SK-N-SH (cell line): ENCODE data around the gene CYP26B1. TPM values are rescaled to one million over a fixed set of nuclear protein-coding genes. Genes with fewer than 3 reads are reported as not detected.

Experiments used
- CTCF ChIA-PET: fragments of 300-600, 350-600 bp; formaldehyde crosslinking; extraction: SDS; loops from one replicate; lab custom pipeline; 2021; lab: Yijun Ruan, JAX
- POLR2A ChIA-PET: fragments of 350-600 bp; sonication (Branson Sonifier 250); formaldehyde crosslinking; extraction: SDS; loops from one replicate; lab custom pipeline; 2020; ENCODE audit warnings: antibody characterized with exemption, inconsistent platforms; lab: Yijun Ruan, JAX
- DNase-seq: peaks from one replicate; pipeline ENCODE4 v3.0.0; 2012
- H2AFZ ChIP-seq: fragments of 200-600 bp; sonication (generic); 2 replicates; pipeline ENCODE4 v1.8.1; 2016; ENCODE audit warnings: antibody characterized with exemption, mild to moderate bottlenecking, low read depth
- H3F3A ChIP-seq: fragments of 200-600 bp; sonication (generic); replicated peaks from 2 replicates; pipeline ENCODE3; 2016; ENCODE audit warnings: antibody characterized with exemption, mild to moderate bottlenecking; ENCODE audit not compliant: insufficient read depth
- H3K27ac ChIP-seq, 2 experiments: fragments of 200-500 bp in 1 of 2; fragments of 200-600 bp in 1 of 2; sonication (Bioruptor generic) in 1 of 2; sonication (generic), shearing (Covaris generic) in 1 of 2; 2 replicates each; pipeline versions ENCODE4 v1.5.1 to v1.6.1; 2014 to 2016; ENCODE audit warnings: low read depth in 2 of 2, inconsistent platforms in 1 of 2, low read length in 1 of 2, mild to moderate bottlenecking in 1 of 2, mixed read lengths in 1 of 2
- H3K27me3 ChIP-seq: fragments of 200-600 bp; sonication (generic), shearing (Covaris generic); 2 replicates; pipeline ENCODE4 v1.6.1; 2016; ENCODE audit warnings: mixed run types; ENCODE audit not compliant: insufficient read depth
- H3K36me3 ChIP-seq, 2 experiments: fragments of 200-500 bp in 1 of 2; fragments of 200-600 bp in 1 of 2; sonication (Bioruptor generic) in 1 of 2; sonication (generic) in 1 of 2; replicated peaks in 1 of 2; 2 replicates each; pipeline versions ENCODE3 to v1.5.1; 2014 to 2016; ENCODE audit warnings: low read length in 1 of 2, mild to moderate bottlenecking in 1 of 2; ENCODE audit not compliant: insufficient read depth in 2 of 2, control insufficient read depth in 1 of 2
- H3K4me1 ChIP-seq, 2 experiments: fragments of 200-500 bp in 1 of 2; fragments of 200-600 bp in 1 of 2; sonication (Bioruptor generic) in 1 of 2; sonication (generic), shearing (Covaris generic) in 1 of 2; 2 replicates each; pipeline versions ENCODE4 v1.5.1 to v1.6.1; 2014 to 2016; ENCODE audit warnings: low read depth in 1 of 2, low read length in 1 of 2, mixed run types in 1 of 2; ENCODE audit not compliant: insufficient read depth in 2 of 2, control insufficient read depth in 1 of 2
- H3K4me2 ChIP-seq: fragments of 200-600 bp; sonication (generic), shearing (Covaris generic); 2 replicates; pipeline ENCODE4 v1.6.1; 2017; ENCODE audit warnings: mixed run types
- H3K4me3 ChIP-seq, 2 experiments: fragments of 200-500 bp in 1 of 2; fragments of 200-600 bp in 1 of 2; sonication (Bioruptor generic) in 1 of 2; sonication (generic), shearing (Covaris generic) in 1 of 2; 2 replicates each; pipeline versions ENCODE4 v1.5.1 to v1.8.1; 2014 to 2016; ENCODE audit warnings: low read depth in 2 of 2, inconsistent platforms in 1 of 2, low read length in 1 of 2, mild to moderate bottlenecking in 1 of 2, mixed read lengths in 1 of 2, moderate library complexity in 1 of 2
- H3K79me2 ChIP-seq: fragments of 200-600 bp; sonication (generic); 2 replicates; pipeline ENCODE4 v1.8.1; 2017; ENCODE audit warnings: mild to moderate bottlenecking; ENCODE audit not compliant: insufficient read depth
- H3K9ac ChIP-seq: fragments of 200-600 bp; sonication (generic); 2 replicates; pipeline ENCODE4 v1.6.1; 2017; ENCODE audit warnings: mixed run types
- H3K9me2 ChIP-seq: fragments of 200-600 bp; sonication (generic); 2 replicates; pipeline ENCODE4 v1.6.1; 2017; ENCODE audit warnings: mixed run types
- H3K9me3 ChIP-seq: fragments of 200-600 bp; sonication (generic); 2 replicates; pipeline ENCODE4 v1.6.1; 2017; ENCODE audit warnings: mixed run types, mild to moderate bottlenecking, moderate library complexity
- H4K20me1 ChIP-seq: fragments of 200-600 bp; sonication (generic); 2 replicates; pipeline ENCODE4 v1.6.1; 2017; ENCODE audit warnings: mild to moderate bottlenecking, mixed run types; ENCODE audit not compliant: insufficient read depth
- CHD2 ChIP-seq: fragments of 150-350 bp; IDR thresholded peaks from 2 replicates; pipeline ENCODE4 v1.6.1; 2018; ENCODE audit warnings: low read length; ENCODE audit not compliant: partially characterized antibody
- ELF1 ChIP-seq: IDR thresholded peaks from 2 replicates; pipeline ENCODE4 v1.4.0; 2012
- EP300 ChIP-seq, 2 experiments: IDR thresholded peaks; 2 replicates each; pipeline versions ENCODE4 v1.4.0 to v1.6.1; 2012; ENCODE audit warnings: borderline replicate concordance in 1 of 2, low read depth in 1 of 2, low read length in 1 of 2
- FOSL2 ChIP-seq: IDR thresholded peaks from 2 replicates; pipeline ENCODE4 v1.4.0; 2012; ENCODE audit warnings: low read depth, mild to moderate bottlenecking, moderate library complexity, borderline replicate concordance
- FOXM1 ChIP-seq: IDR thresholded peaks from 2 replicates; pipeline ENCODE4 v1.4.0; 2012; ENCODE audit warnings: low read depth, mild to moderate bottlenecking
- GATA2 ChIP-seq: sonication (generic); formaldehyde crosslinking; IDR thresholded peaks from 2 replicates; pipeline ENCODE4 v1.5.0; 2020; ENCODE audit warnings: mild to moderate bottlenecking, missing genetic modification reagents
- MAX ChIP-seq: IDR thresholded peaks from 2 replicates; pipeline ENCODE4 v1.4.0; 2012; ENCODE audit warnings: low read depth
- NFIC ChIP-seq: IDR thresholded peaks from 2 replicates; pipeline ENCODE4 v1.4.0; 2012; ENCODE audit warnings: borderline replicate concordance
- PBX3 ChIP-seq: IDR thresholded peaks from 2 replicates; pipeline ENCODE4; 2012
- POLR2AphosphoS5 ChIP-seq: IDR thresholded peaks from 2 replicates; pipeline ENCODE4 v1.6.1; 2012; ENCODE audit warnings: low read depth, low read length
- RAD21 ChIP-seq: IDR thresholded peaks from 2 replicates; pipeline ENCODE4 v1.6.1; 2012; ENCODE audit warnings: mild to moderate bottlenecking, low read length
- RCOR1 ChIP-seq: fragments of 150-350 bp; IDR thresholded peaks from 2 replicates; pipeline ENCODE4 v1.6.1; 2017; ENCODE audit warnings: antibody characterized with exemption, low read length
- REST ChIP-seq: IDR thresholded peaks from 2 replicates; pipeline ENCODE4 v1.6.1; 2012; ENCODE audit warnings: mild to moderate bottlenecking, low read depth, low read length, moderate library complexity
- RFX5 ChIP-seq: IDR thresholded peaks from 2 replicates; pipeline ENCODE4 v1.6.1; 2012; ENCODE audit warnings: mild to moderate bottlenecking, improper control_type of control experiment, low read length
- TAF1 ChIP-seq: IDR thresholded peaks from 2 replicates; pipeline ENCODE4 v1.6.1; 2012; ENCODE audit warnings: low read depth, mild to moderate bottlenecking, low read length, moderate library complexity, borderline replicate concordance
- TCF12 ChIP-seq: IDR thresholded peaks from 2 replicates; pipeline ENCODE4 v1.4.0; 2012
- TEAD4 ChIP-seq: IDR thresholded peaks from 2 replicates; pipeline ENCODE4 v1.4.0; 2012; ENCODE audit warnings: mild to moderate bottlenecking, borderline replicate concordance; ENCODE audit not compliant: insufficient read depth
- USF1 ChIP-seq: IDR thresholded peaks from 2 replicates; pipeline ENCODE4 v1.4.0; 2012; ENCODE audit warnings: low read depth, borderline replicate concordance
- ZBTB33 ChIP-seq: IDR thresholded peaks from 2 replicates; pipeline ENCODE4 v1.4.0; 2012; ENCODE audit warnings: low read depth, borderline replicate concordance
- WGBS: methylation state at CpG from one replicate; pipeline ENCODE4 v1.1.6; 2017; ENCODE audit warnings: low lambda C conversion rate; 5-methylcytosine and 5-hydroxymethylcytosine counted together
- polyA plus RNA-seq, 3 experiments: library from polyadenylated mRNA; depleted of rRNA; stranded (reverse); fragments of >200 nt; gene quantifications; 2 replicates each; pipeline ENCODE4 v1.2.3, GENCODE V29; 2012
- TF ChIP-seq, protein P1 (sequence below): fragments of 150-350 bp; IDR thresholded peaks from 2 replicates; pipeline ENCODE4 v1.6.1; 2016; ENCODE audit warnings: mild to moderate bottlenecking, low read depth, low read length

The CYP26B1 gene
- polyA plus RNA-seq, 1 of the 3 experiments (the other 2 are of a cell fraction): 0.33 TPM

DNA sequence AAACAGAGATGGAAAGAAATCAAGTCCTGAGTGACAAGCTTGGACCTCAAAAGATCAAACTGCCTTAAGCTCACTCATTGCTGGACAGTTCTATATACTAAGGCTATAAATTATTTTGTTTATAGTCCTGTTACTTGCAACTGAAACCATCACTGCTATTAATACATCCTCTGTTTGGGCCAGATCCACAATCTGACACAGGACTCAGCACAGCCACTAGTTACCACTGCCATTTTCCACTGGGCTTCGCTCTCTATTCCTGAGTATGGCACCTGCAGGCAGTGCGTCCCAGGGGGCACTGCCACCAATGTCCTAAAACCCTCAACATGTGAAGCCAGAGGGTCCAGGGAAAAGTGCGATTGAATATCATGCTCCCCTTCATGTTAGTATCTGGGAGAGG, 52.3 kb downstream of the CYP26B1 start:
- H3K4me3 ChIP-seq: no peak overlapping the region
- H3K79me2 ChIP-seq: no peaks in the 10 kb centered on the region
- H3K27me3 ChIP-seq: peaks cover 10% of the 10 kb centered on the region; the same call in 1 of the 2 replicates
- no peaks in the 10 kb centered on the region for H3K36me3 ChIP-seq
- H3F3A ChIP-seq: no peaks in the 10 kb centered on the region
- no peak overlapping the region for H3K27ac ChIP-seq
- POLR2A ChIA-PET: no interaction called here
- TF ChIP-seq TCF12 (no peak), CHD2 (no peak), POLR2AphosphoS5 (no peak), NFIC (no peak), RCOR1 (no peak), FOXM1 (no peak)
- H3K9me3 ChIP-seq: no peaks in the 10 kb centered on the region
- no peak overlapping the region for H3K9ac ChIP-seq
- H4K20me1 ChIP-seq: no peaks in the 10 kb centered on the region
- H2AFZ ChIP-seq: no peak overlapping the region
- no peak overlapping the region for H3K4me2 ChIP-seq
- DNase-seq: no peak
- WGBS: 67% methylated on average over 3 of the region's 3 CpGs
- no peaks in the 10 kb centered on the region for H3K9me2 ChIP-seq
- CTCF ChIA-PET: no interaction called here
- H3K4me1 ChIP-seq: no peaks in the 10 kb centered on the region

GRCh38 chr2:72094701-72095100, 53.0 kb downstream of the CYP26B1 start:
- no peak overlapping the region for H3K4me2 ChIP-seq
- POLR2A ChIA-PET: no interaction called here
- no peak for TF ChIP-seq RCOR1
- TF ChIP-seq RAD21: no peak
- no peak for TF ChIP-seq TAF1
- TF ChIP-seq, protein P1, sequence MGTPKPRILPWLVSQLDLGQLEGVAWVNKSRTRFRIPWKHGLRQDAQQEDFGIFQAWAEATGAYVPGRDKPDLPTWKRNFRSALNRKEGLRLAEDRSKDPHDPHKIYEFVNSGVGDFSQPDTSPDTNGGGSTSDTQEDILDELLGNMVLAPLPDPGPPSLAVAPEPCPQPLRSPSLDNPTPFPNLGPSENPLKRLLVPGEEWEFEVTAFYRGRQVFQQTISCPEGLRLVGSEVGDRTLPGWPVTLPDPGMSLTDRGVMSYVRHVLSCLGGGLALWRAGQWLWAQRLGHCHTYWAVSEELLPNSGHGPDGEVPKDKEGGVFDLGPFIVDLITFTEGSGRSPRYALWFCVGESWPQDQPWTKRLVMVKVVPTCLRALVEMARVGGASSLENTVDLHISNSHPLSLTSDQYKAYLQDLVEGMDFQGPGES: no peak
- no peak for TF ChIP-seq FOSL2
- TF ChIP-seq GATA2 (CRISPR knock-in tag): no peak
- no peak for TF ChIP-seq POLR2AphosphoS5
- TF ChIP-seq TEAD4: no peak
- no peak for TF ChIP-seq RFX5
- no peak for TF ChIP-seq USF1
- no peak for TF ChIP-seq MAX
- no peak for TF ChIP-seq ELF1
- TF ChIP-seq EP300 (IDR thresholded peaks at IDR 0.05; ENCODE audit: borderline replicate concordance in 1 of 2, low read depth in 1 of 2, low read length in 1 of 2): no peak
- no peak for TF ChIP-seq ZBTB33
- TF ChIP-seq PBX3: no peak
- TF ChIP-seq NFIC: no peak
- no peak for TF ChIP-seq REST
- no peak for TF ChIP-seq TCF12

More at GRCh38 chr2:72094701-72095100, 53.0 kb downstream of the CYP26B1 start:
- no peak overlapping the region for H2AFZ ChIP-seq
- no peaks in the 10 kb centered on the region for H3K9me3 ChIP-seq
- no peak overlapping the region for H3K27ac ChIP-seq
- 56% methylated on average over 4 of the region's 4 CpGs for WGBS
- no peaks in the 10 kb centered on the region for H3K9me2 ChIP-seq
- peaks cover 10% of the 10 kb centered on the region; the same call in 1 of the 2 replicates for H3K27me3 ChIP-seq
- no peaks in the 10 kb centered on the region for H3K79me2 ChIP-seq
- H3K4me1 ChIP-seq: no peaks in the 10 kb centered on the region
- H4K20me1 ChIP-seq: no peaks in the 10 kb centered on the region
- H3F3A ChIP-seq: no peaks in the 10 kb centered on the region
- H3K9ac ChIP-seq: no peak overlapping the region
- H3K4me3 ChIP-seq: no peak overlapping the region
- CTCF ChIA-PET: no interaction called here
- no peak for DNase-seq
- no peaks in the 10 kb centered on the region for H3K36me3 ChIP-seq
